Left lobe of liver (tissue), 2 donors: ENCODE data around the gene STYX. TPM values are rescaled to one million over a fixed set of nuclear protein-coding genes. Genes with fewer than 3 reads are reported as not detected.

ENCODE experiments used
- ATAC-seq: fragments of 200-7000 bp; cut with Tn5 transposase; one replicate; pipeline ENCODE4 v1.9.1; 2020; ENCODE audit warnings: mild to moderate bottlenecking, moderate library complexity
- DNase-seq: peaks from one replicate; pipeline ENCODE4 v3.0.0-alpha.2; 2020; ENCODE audit warnings: low spot score
- total RNA-seq: library from RNA; stranded (reverse); gene quantifications from one replicate; pipeline ENCODE4 v1.2.1, GENCODE V29; 2021
- donor health status: DM: no; HTN: no; CAD: no; lungs with moderate emphysema.
- donor health status: DM: no; HTN: yes; CAD: no.

Gene STYX, protein sequence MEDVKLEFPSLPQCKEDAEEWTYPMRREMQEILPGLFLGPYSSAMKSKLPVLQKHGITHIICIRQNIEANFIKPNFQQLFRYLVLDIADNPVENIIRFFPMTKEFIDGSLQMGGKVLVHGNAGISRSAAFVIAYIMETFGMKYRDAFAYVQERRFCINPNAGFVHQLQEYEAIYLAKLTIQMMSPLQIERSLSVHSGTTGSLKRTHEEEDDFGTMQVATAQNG
- 11.5 TPM for total RNA-seq

DNA sequence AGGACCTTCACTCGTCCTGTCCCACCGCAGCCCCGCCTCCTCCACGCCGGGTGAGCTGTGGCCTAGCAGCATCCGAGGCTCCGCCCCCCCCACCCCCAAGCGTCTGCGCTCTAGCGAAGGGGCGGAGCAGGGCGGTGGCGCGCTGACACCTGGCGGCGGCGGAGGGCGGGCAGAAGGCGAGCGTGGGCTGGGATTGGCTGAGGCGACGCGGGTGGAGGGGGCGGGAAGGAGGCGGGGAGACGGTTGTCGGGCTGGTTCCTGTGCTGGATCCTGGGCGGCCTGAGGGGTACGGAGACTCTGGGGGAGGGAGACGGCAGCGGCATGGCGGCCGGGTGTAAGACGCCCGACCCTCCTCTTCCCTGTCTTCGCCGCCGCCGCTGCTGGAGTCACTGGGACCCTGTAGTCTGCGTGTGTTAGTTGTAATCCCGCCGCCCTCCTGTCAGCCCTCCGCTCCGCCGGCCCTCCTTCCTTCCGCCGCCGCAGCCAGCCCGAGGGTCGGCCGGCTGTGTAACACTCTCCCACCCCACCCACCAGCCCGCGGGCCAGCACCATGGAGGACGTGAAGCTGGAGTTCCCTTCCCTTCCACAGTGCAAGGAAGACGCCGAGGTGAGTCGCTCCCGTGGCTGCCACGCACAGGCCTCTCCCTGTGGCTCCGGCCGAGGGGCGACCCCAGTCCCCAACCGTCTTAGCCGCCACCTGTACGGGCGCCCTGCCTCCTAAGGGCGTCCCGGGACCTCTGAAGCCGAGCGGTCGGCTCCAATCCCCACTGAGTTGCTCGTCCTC lies at the start of gene STYX:
Gene STYX (plus strand): TSS at position 242 of the 784 bp plus-strand sequence. CDS start 309 bp downstream, at position 551.
- ATAC-seq, result peak; percentile 96

GRCh38 chr14:52683985-52684520 lies 45.9 kb upstream of the STYX start:
- DNase-seq (peak; percentile 63), ATAC-seq (peak; percentile 97)

More for the DNA sequence above, at the start of gene STYX:
- peak; percentile 99 for DNase-seq

DNA sequence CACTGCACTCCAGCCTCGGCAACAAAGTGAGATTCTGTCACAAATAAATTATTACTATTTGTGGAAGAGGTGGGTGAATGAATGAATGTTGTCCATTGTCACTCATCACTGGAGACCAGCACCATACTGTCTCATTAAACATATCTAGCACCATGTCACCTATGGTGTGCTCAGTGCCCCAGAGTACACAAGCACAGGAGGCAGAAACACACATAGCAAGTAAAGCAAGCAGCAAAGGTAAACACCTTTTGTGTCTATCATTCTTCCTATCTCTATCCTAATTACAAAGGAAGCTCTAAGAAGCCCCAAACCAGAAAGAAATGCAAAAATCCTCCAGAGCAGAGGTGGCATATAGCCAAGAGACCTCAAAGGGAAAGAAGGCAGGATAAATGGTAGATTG lies 43.8 kb upstream of the STYX start:
- ATAC-seq, result no peak

GRCh38 chr14:52690983-52691760 lies 38.8 kb upstream of the STYX start:
- DNase-seq (no peak), ATAC-seq (no peak)

More for the DNA sequence above, 43.8 kb upstream of the STYX start:
- no peak for DNase-seq

DNA sequence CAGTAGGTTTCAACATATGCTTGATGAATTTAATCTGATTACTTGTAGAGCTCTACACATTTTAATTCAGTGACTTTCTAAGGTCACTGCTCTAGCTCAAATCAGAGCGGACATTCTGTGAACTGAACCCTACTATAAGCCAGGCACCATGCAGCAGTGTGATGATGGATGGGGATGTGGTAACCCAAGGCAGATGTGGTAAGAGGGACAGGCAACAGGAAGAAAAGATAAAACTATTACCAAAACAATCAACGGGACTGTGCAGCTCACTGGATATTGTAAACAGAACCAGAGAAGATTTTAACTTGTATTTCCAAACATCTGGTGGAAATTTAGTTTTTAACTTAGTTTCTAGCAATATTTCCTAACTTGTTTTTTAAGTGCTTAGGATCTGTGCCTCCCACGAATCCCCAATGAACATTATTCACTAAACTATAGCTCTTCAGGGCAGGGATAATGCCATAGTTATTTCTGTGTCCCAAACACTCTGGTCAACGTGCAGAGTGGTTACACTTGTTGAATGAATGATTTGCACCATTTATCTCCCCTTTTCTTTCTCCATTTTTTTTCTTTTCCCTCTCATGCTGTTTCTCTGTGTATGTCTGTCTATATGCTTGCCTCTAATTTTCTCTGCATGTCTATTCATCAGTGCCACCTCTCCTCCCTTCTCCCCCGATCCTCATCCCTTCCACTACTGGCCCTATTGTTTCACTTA lies 37.6 kb upstream of the STYX start:
- ATAC-seq, result no peak
- no peak for DNase-seq

- ATAC-seq (no peak), DNase-seq (no peak)
Measured at GRCh38 chr14:52693036-52693435, 36.9 kb upstream of the STYX start.

DNA sequence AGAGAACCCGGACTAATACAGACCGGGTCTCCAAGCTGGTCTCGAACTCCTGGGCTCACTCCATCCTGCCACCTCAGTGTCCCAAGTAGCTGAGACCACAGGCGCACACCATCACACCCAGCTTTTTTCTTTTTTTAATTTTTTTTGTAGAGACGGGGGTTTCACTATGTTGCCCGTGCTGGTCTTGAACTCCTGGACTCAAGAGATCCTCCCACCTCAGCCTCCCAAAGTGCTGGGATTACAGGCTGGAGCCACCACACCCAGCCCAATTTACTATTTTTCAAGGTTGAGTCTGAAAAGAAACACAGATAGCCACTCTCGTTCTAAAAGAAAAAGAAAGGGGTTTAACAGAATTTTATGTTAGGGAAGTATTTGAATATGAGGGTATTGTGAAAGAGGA lies 36.4 kb upstream of the STYX start:
- DNase-seq (no peak), ATAC-seq (no peak)

- peak; percentile 59 for DNase-seq
- ATAC-seq, result peak; percentile 53
Measured at GRCh38 chr14:52694761-52695480, 35.0 kb upstream of the STYX start.

- peak; percentile 93 for DNase-seq
- peak; percentile 95 for ATAC-seq
Measured at GRCh38 chr14:52695481-52696091, 34.4 kb upstream of the STYX start, which contains the start of gene ERO1A. Gene ERO1A (minus strand): TSS chr14:52695558. CDS start chr14:52695481, 77 bp downstream.

DNA sequence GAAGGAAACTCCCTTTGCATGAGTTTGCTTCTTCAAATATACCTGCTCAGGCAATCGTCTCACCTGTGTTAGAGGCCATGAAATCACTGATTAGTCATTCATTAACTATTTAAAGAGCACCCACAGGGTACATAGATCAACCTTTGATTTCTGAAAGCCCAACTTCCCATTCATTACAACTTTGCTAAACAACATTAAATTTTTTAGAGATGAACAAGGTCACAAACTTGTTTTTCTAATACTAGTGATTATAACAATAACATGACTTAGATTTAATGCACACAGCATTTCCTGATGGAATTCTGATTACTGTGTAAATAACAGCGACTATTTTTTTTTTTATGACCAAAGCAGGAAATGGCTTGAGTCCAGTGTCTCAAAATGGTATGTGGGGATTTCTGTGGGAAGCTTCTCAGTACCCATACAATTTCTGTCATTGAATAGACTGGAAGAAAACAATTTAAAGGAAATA lies 29.2 kb upstream of the STYX start:
- peak; percentile 75 for ATAC-seq
- DNase-seq, result no peak

DNA sequence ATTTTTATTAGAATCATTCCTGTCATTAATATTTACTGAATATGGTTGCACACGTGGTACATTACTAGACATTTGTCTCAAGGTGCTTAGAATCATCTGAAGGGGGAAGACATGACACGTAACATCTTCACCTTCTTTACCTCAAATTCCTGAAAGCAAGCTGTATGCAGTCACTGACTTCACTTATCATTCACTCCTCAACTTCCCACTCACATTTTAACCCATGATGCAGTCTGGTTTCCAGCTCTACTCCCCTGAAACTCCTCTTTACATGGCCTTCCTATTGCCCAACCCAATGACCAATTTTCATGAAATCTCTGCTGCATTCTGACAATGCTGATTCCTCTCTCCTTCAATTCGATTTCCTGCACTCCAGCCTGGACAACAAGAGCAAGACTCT lies 28.7 kb upstream of the STYX start:
- ATAC-seq (no peak), DNase-seq (no peak)

GRCh38 chr14:52703225-52703624 lies 26.7 kb upstream of the STYX start:
- ATAC-seq (no peak), DNase-seq (no peak)

DNA sequence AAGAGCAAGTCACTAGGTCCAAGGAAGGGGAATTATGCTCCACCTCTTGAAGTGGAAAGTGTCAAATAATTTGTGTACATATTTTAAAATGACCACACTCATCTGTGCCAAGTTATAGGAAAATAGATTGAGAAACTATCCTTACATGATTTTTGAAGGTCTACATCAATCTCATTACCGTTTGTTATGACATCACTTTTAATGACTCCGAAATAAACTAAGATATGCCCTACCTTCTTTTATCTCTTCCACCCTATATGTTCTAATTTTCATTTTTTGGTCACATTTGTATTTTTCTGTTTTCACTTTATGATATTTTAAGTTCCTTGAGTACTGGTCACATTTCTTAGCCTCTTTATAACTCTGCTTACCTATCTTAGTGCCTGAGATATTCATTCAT lies 26.3 kb upstream of the STYX start:
- no peak for ATAC-seq
- no peak for DNase-seq

GRCh38 chr14:52706286-52706685 lies 23.7 kb upstream of the STYX start:
- DNase-seq, result no peak

GRCh38 chr14:52706724-52707706 lies 23.0 kb upstream of the STYX start, which contains the start of gene PSMC6:
Gene PSMC6 (plus strand): TSS chr14:52707200. CDS start chr14:52707220, 20 bp downstream.
- DNase-seq (peak; percentile 96), ATAC-seq (peak; percentile 100)

More at GRCh38 chr14:52706286-52706685, 23.7 kb upstream of the STYX start:
- no peak for ATAC-seq

GRCh38 chr14:52711666-52712065 lies 18.3 kb upstream of the STYX start:
- ATAC-seq (no peak), DNase-seq (no peak)

DNA sequence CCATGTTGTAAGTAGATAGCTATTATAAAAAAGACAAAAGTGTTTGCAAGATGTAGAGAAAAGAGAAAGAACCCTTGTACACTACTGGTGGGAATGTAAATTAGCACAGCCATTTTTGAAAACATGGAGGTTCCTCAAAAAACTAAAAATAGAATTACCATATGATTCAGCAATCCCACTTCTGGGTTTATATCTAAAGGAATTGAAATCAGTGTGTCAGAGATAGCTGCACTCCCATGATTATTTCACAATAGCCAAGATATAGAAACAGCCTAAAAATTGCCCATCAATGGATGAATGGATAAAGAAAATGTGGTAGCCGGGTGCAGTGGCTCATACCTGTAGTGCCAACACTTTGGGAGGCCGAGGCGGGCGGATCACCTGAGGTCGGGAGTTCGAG lies 13.8 kb upstream of the STYX start:
- DNase-seq (no peak), ATAC-seq (no peak)
